Heart right ventricle (tissue), 16 donors: ENCODE results near the gene SSH2. TPM values are rescaled to one million over a fixed set of nuclear protein-coding genes. Genes with fewer than 3 reads are reported as not detected.

Experiments used
- ATAC-seq, 8 donors: fragments of 200-7000 bp; cut with Tn5 transposase; one replicate each; pipeline ENCODE4 v1.9.1; 2020; ENCODE audit warnings: mild to moderate bottlenecking in 8 of 8, moderate library complexity in 8 of 8, moderate number of reproducible peaks in 1 of 8
- DNase-seq, 2 donors: peaks; one replicate each; pipeline ENCODE4 v3.0.0-alpha.2; 2020
- H3K27ac ChIP-seq, 10 donors: fragments of 200-600 bp; sonication (generic) in 2 of 10; one replicate each; pipeline versions ENCODE4 v1.5.0 to v1.8.0; 2020 to 2022; ENCODE audit warnings: mild to moderate bottlenecking in 3 of 10
- H3K27me3 ChIP-seq, 7 donors: fragments of 200-600 bp; one replicate each; pipeline ENCODE4 v1.8.0; 2021 to 2022; ENCODE audit warnings: mild to moderate bottlenecking in 2 of 7
- H3K36me3 ChIP-seq, 9 donors: fragments of 200-600 bp; sonication (generic) in 1 of 9; one replicate each; pipeline versions ENCODE4 v1.5.0 to v1.8.0; 2020 to 2022; ENCODE audit warnings: mild to moderate bottlenecking in 2 of 9
- H3K4me1 ChIP-seq, 9 donors: fragments of 200-600 bp; sonication (generic) in 1 of 9; one replicate each; pipeline versions ENCODE4 v1.5.0 to v1.8.0; 2020 to 2022; ENCODE audit warnings: mild to moderate bottlenecking in 4 of 9
- H3K4me3 ChIP-seq, 10 donors: fragments of 200-600 bp; sonication (generic) in 2 of 10; one replicate each; pipeline versions ENCODE4 v1.5.0 to v1.8.0; 2020 to 2022; ENCODE audit warnings: mild to moderate bottlenecking in 7 of 10, moderate library complexity in 2 of 10
- H3K9me3 ChIP-seq, 11 donors: fragments of 200-600 bp in 10 of 11; sonication (generic) in 2 of 11; one replicate each; pipeline versions ENCODE4 v1.5.0 to v1.8.0; 2013 to 2022; ENCODE audit warnings: mild to moderate bottlenecking in 2 of 11, control low read depth in 1 of 11, moderate library complexity in 1 of 11
- WGBS, 2 donors: extraction: QIAGEN DNeasy Blood & Tissue Kit; methylation state at CpG; one replicate each; pipeline ENCODE4 v1.1.7; 2013; ENCODE audit warnings: inconsistent platforms in 1 of 2; 5-methylcytosine and 5-hydroxymethylcytosine counted together
- intact Hi-C, 10 donors: fragments of 100-400 bp; cut with DNase I; formaldehyde crosslinking; loops; one replicate each; pipeline versions ENCODE4 v1.11.1 to v1.14.2; 2022
- polyA plus RNA-seq, 2 donors: library from polyadenylated mRNA; stranded (reverse); fragments of 200-250 nt; gene quantifications; one replicate each; pipeline ENCODE4 v1.2.3, GENCODE V29; 2013
- total RNA-seq, 10 donors: library from RNA; stranded (reverse); fragmentation: NEBNext Ultra II Directional in 3 of 10; extraction: Animal tissue kit (Norgen Biotek cat#: 25700) in 3 of 10; gene quantifications; one replicate each; pipeline versions ENCODE4 v1.2.1 to v1.2.4, GENCODE V29; 2021 to 2023
- TF ChIP-seq, protein P1 (sequence below), 9 donors: fragments of 200-600 bp; sonication (generic) in 2 of 9; IDR thresholded peaks; one replicate each; pipeline versions ENCODE4 v1.5.0 to v1.8.0; 2021 to 2022; ENCODE audit warnings: antibody characterized with exemption in 9 of 9, mild to moderate bottlenecking in 5 of 9, moderate library complexity in 1 of 9
- donor health status: Arrhythmogenic right ventricular cardiomyopathy.
- donor health status: ischemic (EF 13 %, LVEDD 7.1; RV severe dilation, severe dysfunction).
- donor health status: healthy with polysubstance abuse.
- donor health status: DM: no; HTN: yes; CAD: no.
- donor health status: DM: no; HTN: no; CAD: no.
- donor health status: ischemic (EF 25% LVEDD 6.9; RV normal size, moderate dysfunction).
- donor health status: ischemic (EF 25% LVEDD 5.7; RV mildly dilated, moderate dysfunction).
- donor health status: healthy.
- donor health status: DM: yes; HTN: yes; CAD: no.
- donor health status: Ischemic cardiomyopathy.
- donor health status: ischemic (EF 35%, LVEDD 5.7; RV mildly dilated, moderate dysfunction).
- donor health status: nonischemic (EF 11% LVEDD 7.7; RV severe dilation, severe dysfunction).
- donor health status: DM: yes; HTN: yes; CAD: no.
- donor health status: PGD.
- donor health status: ischemic (EF 29% LVEDD 5.4; RV normal size, mild dysfunction).
- donor health status: nonischemic (EF 23%, LVEDD 6.1; RV moderate dilation, normal function).

Gene SSH2
- total and polyA plus RNA-seq, 12 donors = 17.9 to 42.9 (median 34.3) TPM

DNA sequence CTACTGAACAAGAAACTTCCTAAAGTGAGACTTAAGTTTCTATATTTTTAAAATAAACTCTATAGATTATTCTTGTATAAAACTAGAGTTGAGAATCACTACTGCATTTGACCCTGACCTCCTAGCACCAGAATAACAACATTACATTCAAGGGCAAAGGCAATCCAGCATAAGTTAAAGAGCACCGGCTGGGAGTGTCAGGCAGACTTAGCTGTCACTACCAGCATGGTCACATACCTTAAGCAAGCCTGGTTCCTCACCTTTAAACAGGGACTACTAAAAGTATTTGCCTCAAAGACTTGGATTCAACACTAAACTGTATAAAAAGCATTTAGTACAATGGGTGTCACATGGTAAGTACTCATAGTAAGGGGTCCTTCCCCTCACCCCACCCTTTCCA lies 90.4 kb downstream of the SSH2 start:
- H3K27ac ChIP-seq = no peak overlapping the region
- DNase-seq (no peak), ATAC-seq (no peak)
- no peaks in the 10 kb centered on the region for H3K36me3 ChIP-seq
- intact Hi-C loops = loop anchor here in 1 of 10 donors (5.0 kb wide), 1 partner anchor 73 kb away; no protein-coding TSS in a partner anchor
- H3K27me3 ChIP-seq = no peaks in the 10 kb centered on the region
- 65 to 78% methylated on average over 1 of the region's 1 CpG for WGBS, 2 donors
- peaks cover 0 to 30% (median 14%) of the 10 kb centered on the region in 9 donors for H3K4me1 ChIP-seq
- TF ChIP-seq, protein P1, sequence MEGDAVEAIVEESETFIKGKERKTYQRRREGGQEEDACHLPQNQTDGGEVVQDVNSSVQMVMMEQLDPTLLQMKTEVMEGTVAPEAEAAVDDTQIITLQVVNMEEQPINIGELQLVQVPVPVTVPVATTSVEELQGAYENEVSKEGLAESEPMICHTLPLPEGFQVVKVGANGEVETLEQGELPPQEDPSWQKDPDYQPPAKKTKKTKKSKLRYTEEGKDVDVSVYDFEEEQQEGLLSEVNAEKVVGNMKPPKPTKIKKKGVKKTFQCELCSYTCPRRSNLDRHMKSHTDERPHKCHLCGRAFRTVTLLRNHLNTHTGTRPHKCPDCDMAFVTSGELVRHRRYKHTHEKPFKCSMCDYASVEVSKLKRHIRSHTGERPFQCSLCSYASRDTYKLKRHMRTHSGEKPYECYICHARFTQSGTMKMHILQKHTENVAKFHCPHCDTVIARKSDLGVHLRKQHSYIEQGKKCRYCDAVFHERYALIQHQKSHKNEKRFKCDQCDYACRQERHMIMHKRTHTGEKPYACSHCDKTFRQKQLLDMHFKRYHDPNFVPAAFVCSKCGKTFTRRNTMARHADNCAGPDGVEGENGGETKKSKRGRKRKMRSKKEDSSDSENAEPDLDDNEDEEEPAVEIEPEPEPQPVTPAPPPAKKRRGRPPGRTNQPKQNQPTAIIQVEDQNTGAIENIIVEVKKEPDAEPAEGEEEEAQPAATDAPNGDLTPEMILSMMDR (IDR thresholded peaks at IDR 0.05) = no peak
- no peaks in the 10 kb centered on the region for H3K9me3 ChIP-seq
- no peak overlapping the region for H3K4me3 ChIP-seq

DNA sequence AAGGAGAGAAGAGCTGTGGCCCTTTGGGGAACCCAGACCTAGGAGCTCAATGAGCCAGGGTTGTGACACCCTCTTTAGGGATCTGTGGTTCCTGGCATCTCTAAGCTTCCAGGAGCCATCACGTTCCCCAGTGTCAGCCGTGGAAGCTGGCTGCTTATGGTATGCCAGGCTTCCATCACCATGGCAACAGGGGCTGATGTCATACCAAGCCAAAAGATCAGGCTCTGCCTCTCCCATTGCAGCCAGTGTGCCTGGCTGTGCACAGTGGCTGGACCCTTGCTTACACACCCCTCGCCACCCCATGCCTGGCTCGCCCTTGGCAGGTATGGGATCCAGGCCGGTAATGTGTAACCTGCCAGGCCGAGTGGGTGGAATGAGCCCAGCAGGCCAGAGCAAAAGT lies 91.1 kb downstream of the SSH2 start:
- WGBS, 2 donors = 84 to 85% methylated on average over 6 of the region's 6 CpGs
- H3K4me1 ChIP-seq = peaks cover 0 to 30% (median 9%) of the 10 kb centered on the region in 9 donors
- H3K9me3 ChIP-seq = no peaks in the 10 kb centered on the region
- H3K36me3 ChIP-seq = no peaks in the 10 kb centered on the region
- TF ChIP-seq, protein P1 (IDR thresholded peaks at IDR 0.05) = no peak
- no peak overlapping the region for H3K4me3 ChIP-seq
- ATAC-seq (peak in 6 of 8 donors; percentile 45 to 87 (median 66)), DNase-seq (peak; percentile 12 to 31)
- no peak overlapping the region for H3K27ac ChIP-seq
- intact Hi-C loops = no loop called here
- H3K27me3 ChIP-seq = no peaks in the 10 kb centered on the region

DNA sequence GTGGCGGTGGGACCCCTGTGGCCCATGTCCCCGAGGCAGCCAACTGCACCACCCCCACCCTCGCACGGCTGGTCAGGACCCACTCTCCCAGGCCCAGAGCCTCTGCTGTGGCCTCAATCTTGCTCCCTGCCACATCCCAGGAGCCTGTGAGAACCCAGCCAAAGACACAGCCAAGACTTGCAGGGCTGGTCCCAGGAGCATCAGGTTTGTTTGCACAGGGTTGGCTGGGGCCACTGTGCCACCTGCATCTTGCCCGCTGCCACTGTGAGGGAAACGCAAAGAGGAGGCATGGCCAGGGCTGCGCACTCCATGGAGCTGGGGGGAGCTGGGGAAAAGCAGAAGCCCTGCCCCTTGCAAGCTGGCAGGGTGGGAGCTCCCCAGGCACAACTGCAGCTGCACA lies 92.5 kb downstream of the SSH2 start:
- 97 to 98% methylated on average over 7 of the region's 7 CpGs for WGBS, 2 donors
- no peak for DNase-seq
- TF ChIP-seq, protein P1 (IDR thresholded peaks at IDR 0.05) = no peak
- intact Hi-C loops = no loop called here
- peak in 3 of 8 donors; percentile 20 to 40 (median 21) for ATAC-seq
- no peaks in the 10 kb centered on the region for H3K27me3 ChIP-seq
- peaks cover 0 to 30% (median 9%) of the 10 kb centered on the region in 9 donors for H3K4me1 ChIP-seq
- H3K27ac ChIP-seq = no peak overlapping the region
- no peak overlapping the region for H3K4me3 ChIP-seq
- H3K36me3 ChIP-seq = no peaks in the 10 kb centered on the region
- no peaks in the 10 kb centered on the region for H3K9me3 ChIP-seq

DNA sequence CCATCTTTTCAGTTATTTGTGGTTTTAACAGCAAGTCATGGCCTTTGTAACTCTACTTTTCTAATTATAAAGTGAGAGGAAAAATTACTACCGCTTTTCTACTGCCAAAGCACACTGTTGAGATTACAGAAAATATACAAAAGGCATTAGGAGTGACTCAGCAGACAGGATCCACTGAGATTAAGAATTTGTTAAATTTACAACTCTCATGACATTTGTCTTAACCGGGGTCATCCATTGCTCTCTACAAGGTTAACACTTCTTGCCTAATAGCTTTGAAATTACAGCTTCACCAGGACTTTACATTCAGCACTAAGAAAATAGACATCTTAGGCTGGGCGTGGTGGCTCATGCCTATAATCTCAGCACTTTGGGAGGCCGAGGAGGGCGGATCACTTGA lies 93.4 kb downstream of the SSH2 start:
- no peaks in the 10 kb centered on the region for H3K9me3 ChIP-seq
- DNase-seq (no peak), ATAC-seq (no peak)
- WGBS, 2 donors = 81 to 88% methylated on average over 5 of the region's 5 CpGs
- no peaks in the 10 kb centered on the region for H3K36me3 ChIP-seq
- no peak overlapping the region for H3K4me3 ChIP-seq
- intact Hi-C loops = no loop called here
- peaks cover 0 to 30% (median 9%) of the 10 kb centered on the region in 9 donors for H3K4me1 ChIP-seq
- TF ChIP-seq, protein P1 (IDR thresholded peaks at IDR 0.05) = no peak
- H3K27me3 ChIP-seq = no peaks in the 10 kb centered on the region
- H3K27ac ChIP-seq = no peak overlapping the region
